ENCODE results near the gene RBM28.

RBM28 gene

GRCh38 chr7:128352636-128353035, 8.9 kb upstream of the RBM28 start:
- DNase-seq (ENCODE audit: low read depth), result no peak
- H3K4me3 ChIP-seq (ENCODE audit: low read depth, low read length), result no peak overlapping the region

- H3K4me3 ChIP-seq (ENCODE audit: low read depth, low read length), result no peak overlapping the region
- no peak for DNase-seq (ENCODE audit: low read depth)
Measured at GRCh38 chr7:128352153-128352537, 8.4 kb upstream of the RBM28 start.

GRCh38 chr7:128351296-128352152, 7.8 kb upstream of the RBM28 start:
- no peak overlapping the region for H3K4me3 ChIP-seq (ENCODE audit: low read depth, low read length)

GRCh38 chr7:128350708-128351295, 7.1 kb upstream of the RBM28 start:
- no peak overlapping the region for H3K4me3 ChIP-seq (ENCODE audit: low read depth, low read length)
- no peak for DNase-seq (ENCODE audit: low read depth)

More at GRCh38 chr7:128351296-128352152, 7.8 kb upstream of the RBM28 start:
- DNase-seq (ENCODE audit: low read depth), result no peak

GRCh38 chr7:128349466-128349825, 5.7 kb upstream of the RBM28 start:
- no peak for DNase-seq (ENCODE audit: low read depth)
- H3K4me3 ChIP-seq (ENCODE audit: low read depth, low read length), result no peak overlapping the region

- H3K4me3 ChIP-seq (ENCODE audit: low read depth, low read length), result no peak overlapping the region
- no peak for DNase-seq (ENCODE audit: low read depth)
Measured at GRCh38 chr7:128347647-128348097, 4.0 kb upstream of the RBM28 start.

GRCh38 chr7:128344431-128344774, 695 bp upstream of the RBM28 start:
- DNase-seq (ENCODE audit: low read depth), result no peak
- no peak overlapping the region for H3K4me3 ChIP-seq (ENCODE audit: low read depth, low read length)

GRCh38 chr7:128341733-128342132, 2.0 kb downstream of the RBM28 start:
- H3K4me3 ChIP-seq (ENCODE audit: low read depth, low read length), result no peak overlapping the region
- no peak for DNase-seq (ENCODE audit: low read depth)

GRCh38 chr7:128335730-128336129, 8.0 kb downstream of the RBM28 start:
- no peak for DNase-seq (ENCODE audit: low read depth)
- H3K4me3 ChIP-seq (ENCODE audit: low read depth, low read length), result no peak overlapping the region

- no peak overlapping the region for H3K4me3 ChIP-seq (ENCODE audit: low read depth, low read length)
- no peak for DNase-seq (ENCODE audit: low read depth)
Measured at GRCh38 chr7:128324368-128324680, 19.4 kb downstream of the RBM28 start.

GRCh38 chr7:128323459-128324367, 20.0 kb downstream of the RBM28 start:
- DNase-seq (ENCODE audit: low read depth), result no peak
- no peak overlapping the region for H3K4me3 ChIP-seq (ENCODE audit: low read depth, low read length)

GRCh38 chr7:128323040-128323439, 20.7 kb downstream of the RBM28 start:
- no peak overlapping the region for H3K4me3 ChIP-seq (ENCODE audit: low read depth, low read length)
- no peak for DNase-seq (ENCODE audit: low read depth)

- DNase-seq (ENCODE audit: low read depth), result no peak
Measured at GRCh38 chr7:128322040-128322643, 21.6 kb downstream of the RBM28 start.

GRCh38 chr7:128321044-128321422, 22.7 kb downstream of the RBM28 start:
- no peak for DNase-seq (ENCODE audit: low read depth)
- no peak overlapping the region for H3K4me3 ChIP-seq (ENCODE audit: low read depth, low read length)

More at GRCh38 chr7:128322040-128322643, 21.6 kb downstream of the RBM28 start:
- H3K4me3 ChIP-seq (ENCODE audit: low read depth, low read length), result no peak overlapping the region

- DNase-seq (ENCODE audit: low read depth), result no peak
- no peak overlapping the region for H3K4me3 ChIP-seq (ENCODE audit: low read depth, low read length)
Measured at GRCh38 chr7:128318691-128319090, 25.0 kb downstream of the RBM28 start.

- DNase-seq (ENCODE audit: low read depth), result peak; percentile 48
- H3K4me3 ChIP-seq (ENCODE audit: low read depth, low read length), result no peak overlapping the region
Measured at GRCh38 chr7:128311013-128311412, 32.7 kb downstream of the RBM28 start.

GRCh38 chr7:128310499-128310898, 33.2 kb downstream of the RBM28 start:
- no peak overlapping the region for H3K4me3 ChIP-seq (ENCODE audit: low read depth, low read length)

GRCh38 chr7:128309976-128310375, 33.7 kb downstream of the RBM28 start:
- DNase-seq (ENCODE audit: low read depth), result no peak
- H3K4me3 ChIP-seq (ENCODE audit: low read depth, low read length), result no peak overlapping the region

More at GRCh38 chr7:128310499-128310898, 33.2 kb downstream of the RBM28 start:
- DNase-seq (ENCODE audit: low read depth), result no peak

GRCh38 chr7:128309124-128309523, 34.6 kb downstream of the RBM28 start:
- no peak overlapping the region for H3K4me3 ChIP-seq (ENCODE audit: low read depth, low read length)

GRCh38 chr7:128307061-128307460, 36.6 kb downstream of the RBM28 start:
- DNase-seq (ENCODE audit: low read depth), result no peak
- H3K4me3 ChIP-seq (ENCODE audit: low read depth, low read length), result no peak overlapping the region

More at GRCh38 chr7:128309124-128309523, 34.6 kb downstream of the RBM28 start:
- no peak for DNase-seq (ENCODE audit: low read depth)

Data from skeletal muscle cell (primary cell).